T-helper 2 cell (primary cell): ENCODE results near the gene AK6.
A peak's percentile ranks its signal among the peaks of the same experiment; 100 is the strongest.
"Not testable (repeated sequence)": the region's sequence is repeated elsewhere in the genome, so short reads cannot be mapped to it uniquely, and the experiment has no call there.

Experiments used
- DNase-seq, 5 experiments: peaks; one replicate each; pipeline versions ENCODE4 v3.0.0 to v3.0.0-alpha.2; 2012 to 2022

Gene AK6

DNA sequence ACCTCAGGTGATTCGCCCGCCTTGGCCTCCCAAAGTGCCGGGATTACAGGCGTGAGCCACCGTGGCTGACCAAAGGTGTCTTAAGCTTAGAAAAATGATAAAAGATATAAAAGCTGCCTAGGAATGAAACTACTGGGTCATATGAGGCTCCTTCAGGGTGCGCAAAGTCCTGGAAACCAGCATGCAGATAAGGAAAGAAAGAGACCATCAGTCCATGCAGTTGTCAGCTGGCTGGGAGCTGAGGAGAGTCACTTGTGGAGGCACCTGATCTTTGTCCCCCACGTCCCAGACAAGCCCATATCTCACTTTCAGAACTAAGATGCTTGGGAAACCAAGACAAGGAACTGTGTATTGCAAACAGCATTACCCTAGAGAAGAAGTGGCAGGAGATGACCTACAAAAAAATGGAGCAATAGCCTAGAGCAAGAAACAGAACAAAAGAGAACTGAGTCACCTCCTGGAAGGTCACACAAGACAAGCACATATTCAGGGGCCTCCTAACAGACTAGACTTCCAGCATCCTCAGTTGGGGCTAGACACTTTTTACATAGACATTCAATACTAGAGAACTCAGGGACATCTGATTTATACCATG is 33.9 kb downstream of the AK6 start:
- no peak for DNase-seq

DNA sequence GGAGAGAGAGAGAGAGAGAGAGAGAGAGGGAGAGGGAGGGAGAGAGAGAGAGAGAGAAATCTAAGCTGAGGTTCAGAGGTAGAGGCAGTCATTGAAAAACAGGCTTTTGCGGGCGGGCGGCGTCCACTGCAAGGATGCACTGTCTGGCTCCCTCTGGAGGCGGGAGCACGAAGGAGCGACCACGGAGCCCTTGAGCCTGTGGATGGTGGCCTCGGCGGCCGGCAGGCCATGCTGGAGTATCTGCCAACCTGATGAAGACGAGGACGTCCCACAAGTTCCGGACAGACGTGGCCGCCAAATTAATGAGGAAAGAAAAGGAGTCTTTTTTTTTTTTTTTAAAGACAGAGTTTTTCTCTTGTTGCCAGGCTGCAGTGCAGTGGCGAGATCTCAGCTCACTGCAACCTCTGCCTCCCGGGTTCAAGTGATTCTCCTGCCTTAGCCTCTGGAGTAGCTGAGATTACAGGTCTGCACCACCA is 34.5 kb downstream of the AK6 start:
- peak; percentile 36 to 82 (median 59) for DNase-seq

DNA sequence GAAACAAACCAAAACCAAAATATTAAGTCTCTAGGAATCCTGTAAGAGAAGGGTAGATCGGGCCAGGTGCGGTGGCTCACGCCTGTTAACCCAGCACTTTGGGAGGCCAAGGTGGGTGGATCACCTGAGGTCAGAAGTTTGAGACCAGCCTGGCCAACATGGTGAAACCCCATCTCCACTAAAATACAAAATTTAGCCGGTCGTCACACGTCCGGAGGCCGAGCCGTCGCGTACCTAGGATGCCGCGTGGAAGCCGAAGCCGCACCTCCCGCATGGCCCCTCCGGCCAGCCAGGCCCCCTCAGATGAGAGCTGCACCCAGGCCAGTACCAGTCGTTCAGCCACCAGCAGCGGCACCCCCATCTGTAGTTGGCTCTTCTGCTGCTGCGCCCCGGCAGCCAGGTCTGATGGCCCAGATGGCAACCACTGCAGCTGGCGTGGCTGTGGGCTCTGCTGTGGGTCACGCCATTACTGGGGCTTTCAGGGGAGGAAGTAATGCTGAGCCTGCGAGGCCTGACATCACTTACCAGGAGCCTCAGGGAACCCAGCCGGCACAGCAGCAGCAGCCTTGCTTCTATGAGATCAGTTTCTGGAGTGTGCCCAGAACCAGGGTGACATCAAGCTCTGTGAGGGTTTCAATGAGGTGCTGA is 35.5 kb downstream of the AK6 start:
- not testable (repeated sequence) for DNase-seq

DNA sequence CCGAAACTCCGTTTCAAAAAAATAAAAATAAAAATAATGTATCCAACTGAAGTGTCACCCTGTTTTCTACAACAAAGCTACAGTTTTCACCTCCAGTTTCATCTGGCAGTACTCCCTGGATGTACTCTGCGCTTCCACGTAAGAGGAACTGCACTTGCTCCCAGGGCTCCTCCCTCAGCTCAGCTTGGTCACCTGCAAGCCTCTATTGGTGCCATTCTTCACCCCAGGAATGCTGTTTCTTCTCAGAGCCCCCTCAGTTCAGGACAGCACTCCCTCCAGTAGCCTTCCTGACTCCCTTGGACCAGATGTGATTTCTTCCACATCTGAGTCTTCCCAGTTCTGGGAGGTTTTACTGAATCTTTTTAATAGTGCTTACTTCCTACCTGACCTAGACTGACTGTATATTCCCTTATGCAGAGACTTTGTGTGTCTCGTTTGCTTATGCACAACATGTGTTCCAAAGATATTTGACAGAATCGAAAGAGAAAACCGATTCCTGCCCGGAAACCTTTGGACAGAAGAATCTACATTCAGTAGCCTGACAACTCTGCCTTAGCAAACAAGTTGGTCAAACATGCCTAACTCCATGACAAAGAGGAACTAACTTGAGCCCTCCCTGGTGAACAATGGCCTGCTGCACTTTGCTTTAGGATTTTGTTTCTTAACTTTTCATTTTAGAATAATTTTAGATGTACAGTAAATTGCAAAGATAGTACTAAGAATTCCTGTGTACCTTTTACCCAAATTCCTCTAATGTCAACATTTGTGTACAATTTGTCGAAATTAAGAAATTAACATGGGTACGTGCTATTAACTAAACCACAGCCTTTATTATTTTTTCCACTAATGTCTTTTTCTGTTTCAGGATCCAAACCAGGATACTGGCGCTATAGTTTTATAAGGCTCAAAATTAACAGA is 37.5 kb downstream of the AK6 start:
- DNase-seq: no peak

DNA sequence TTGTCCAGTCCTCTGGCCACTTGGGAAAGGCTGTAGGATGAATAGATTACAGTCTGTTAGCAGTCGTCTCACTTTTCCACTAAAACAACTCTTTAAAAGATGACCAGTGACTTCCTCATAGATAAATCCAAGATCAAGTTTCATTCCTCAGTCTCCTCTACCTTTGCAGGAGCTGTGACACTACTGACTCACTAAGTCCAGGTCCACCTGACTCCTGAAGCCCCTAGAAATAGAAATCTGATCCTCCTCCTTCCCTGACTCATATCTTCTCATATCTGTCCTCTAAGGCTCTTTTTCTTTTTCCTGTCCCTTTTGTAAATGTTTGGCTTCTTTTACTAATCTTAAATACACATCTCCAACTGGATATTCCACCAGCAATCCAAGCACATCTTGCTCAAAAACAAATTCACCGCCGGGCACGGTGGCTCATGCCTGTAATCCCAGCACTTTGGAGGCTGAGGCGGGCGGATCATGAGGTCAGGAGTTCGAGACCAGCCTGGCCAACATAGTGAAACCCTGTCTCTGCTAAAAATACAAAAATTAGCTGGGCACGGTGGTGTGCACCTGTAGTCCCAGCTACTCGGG is 39.3 kb downstream of the AK6 start:
- DNase-seq: no peak

DNA sequence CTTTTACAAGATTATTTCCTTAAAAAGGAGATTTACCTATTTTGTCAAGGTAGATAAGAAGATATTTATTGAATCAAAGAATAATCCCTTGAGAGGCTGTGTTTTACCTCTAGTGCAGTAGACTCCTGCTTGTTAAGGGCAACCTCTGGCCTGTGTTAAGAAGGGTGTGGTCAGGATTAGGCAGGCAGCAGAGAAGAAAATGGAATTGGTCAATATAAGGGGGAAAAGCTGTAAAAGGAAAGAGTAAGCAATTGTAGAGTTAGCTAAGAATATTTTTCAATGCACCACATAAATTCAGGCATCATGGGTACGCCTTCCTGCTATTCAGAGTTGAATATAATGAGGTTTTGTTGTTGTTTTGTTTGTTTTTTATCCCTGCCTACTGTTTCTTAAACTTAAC is 43.0 kb downstream of the AK6 start:
- no peak for DNase-seq

DNA sequence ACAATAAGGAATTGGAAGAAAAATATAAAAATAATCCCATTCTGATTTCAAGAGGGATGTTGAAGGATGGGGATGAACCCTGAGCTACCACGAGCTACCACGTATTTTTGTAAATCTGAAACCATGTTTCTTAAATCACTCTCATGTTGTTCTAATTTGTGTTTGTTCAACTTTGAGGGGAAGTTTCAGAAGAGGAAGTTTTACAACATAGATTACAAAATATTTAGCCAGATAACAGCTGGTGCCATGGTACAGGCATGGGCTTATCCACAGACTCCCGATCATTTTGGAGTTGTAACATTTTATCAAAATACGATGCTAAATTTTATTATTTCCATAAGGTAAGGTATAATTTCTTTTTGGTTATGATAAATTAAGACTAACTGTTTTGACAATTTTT is 51.9 kb downstream of the AK6 start:
- DNase-seq: no peak

DNA sequence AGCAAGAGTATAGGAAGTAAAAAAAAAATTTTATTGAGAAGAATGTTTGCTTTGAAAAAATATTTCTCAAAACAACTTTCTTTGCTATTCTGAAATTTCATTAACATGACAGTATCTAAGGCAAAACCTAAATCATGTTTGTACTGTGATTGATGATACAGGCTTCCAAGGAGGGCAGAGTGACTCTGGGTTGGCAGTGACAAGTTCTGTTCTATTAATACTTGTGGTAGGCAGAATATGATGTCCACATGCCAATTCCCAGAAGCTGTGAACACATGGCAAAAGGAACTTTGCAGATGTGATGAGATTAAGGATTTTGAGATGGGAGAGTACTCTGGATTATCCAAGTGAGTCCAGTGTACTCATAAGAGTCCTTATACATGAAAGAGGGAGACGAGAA is 53.3 kb downstream of the AK6 start:
- no peak for DNase-seq

DNA sequence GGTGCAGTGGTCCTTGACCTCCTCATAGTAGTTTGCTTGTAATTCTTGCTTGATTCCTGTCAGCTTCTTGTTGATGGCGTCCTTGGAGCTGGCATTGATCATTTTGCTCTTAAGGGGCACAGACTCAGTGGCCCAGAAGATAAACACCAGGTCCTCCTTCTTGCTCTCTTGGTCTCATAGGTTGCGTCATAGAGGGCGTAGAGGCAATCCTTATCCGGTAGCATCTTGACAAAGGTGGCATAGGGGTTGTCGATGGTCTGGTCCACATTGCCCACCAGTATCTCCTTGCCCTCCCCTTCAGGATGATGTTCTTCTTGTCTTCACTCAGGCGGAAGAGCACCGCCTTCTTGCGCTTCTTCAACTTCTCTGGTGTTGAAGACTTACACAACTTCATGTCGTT is 55.9 kb downstream of the AK6 start:
- no peak for DNase-seq

DNA sequence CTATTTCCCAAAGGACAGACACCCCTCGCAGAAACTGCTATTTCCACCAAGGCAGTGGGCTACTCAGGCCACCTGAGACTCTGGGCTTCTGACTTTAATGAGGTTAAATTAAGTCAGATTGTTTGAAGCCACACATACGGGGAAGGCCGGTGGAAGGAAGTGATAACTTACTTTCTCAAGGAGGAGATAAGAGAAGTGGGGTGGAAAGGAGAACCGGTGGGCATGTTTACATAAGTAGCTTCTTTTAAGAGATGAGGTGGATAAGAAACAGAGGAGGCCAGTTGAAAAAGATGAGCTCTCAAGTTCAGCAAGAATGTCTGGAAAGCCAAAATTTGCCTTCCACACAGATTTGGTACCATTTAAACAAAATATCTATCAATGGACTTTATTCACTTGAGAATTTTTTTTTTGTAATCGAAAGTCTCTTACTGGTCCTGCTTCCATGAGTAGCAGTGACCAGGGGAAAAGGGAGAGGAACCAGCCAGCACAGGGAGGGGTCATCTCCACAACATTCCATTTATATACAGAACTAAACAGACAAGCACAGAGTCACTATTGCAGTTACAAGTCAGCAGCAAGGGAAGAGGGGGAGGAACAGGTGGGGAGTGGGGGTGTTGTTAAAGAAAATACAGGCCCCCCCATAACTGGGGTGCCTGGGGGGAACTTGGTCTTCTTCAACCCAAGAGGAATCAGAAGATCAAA is 56.7 kb downstream of the AK6 start:
- DNase-seq: no peak

DNA sequence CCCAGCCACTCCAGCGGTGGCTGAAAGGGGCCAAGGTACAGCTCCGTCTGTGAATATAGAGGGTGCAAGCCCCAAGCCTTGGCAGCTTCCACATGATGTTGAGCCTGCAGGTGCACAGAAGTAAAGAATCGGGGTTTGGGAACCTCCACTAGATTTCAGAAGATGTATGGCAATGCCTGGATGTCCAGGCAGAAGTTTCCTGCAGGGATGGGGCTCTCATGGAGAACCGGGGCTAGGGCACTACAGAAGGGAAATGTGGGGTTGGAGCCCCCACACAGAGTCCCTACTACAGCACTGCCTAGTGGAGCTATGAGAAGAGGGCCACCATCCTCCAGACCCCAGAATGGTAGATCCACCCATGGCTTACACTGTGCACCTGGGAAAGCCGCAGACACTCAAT is 59.9 kb downstream of the AK6 start:
- DNase-seq: no peak

DNA sequence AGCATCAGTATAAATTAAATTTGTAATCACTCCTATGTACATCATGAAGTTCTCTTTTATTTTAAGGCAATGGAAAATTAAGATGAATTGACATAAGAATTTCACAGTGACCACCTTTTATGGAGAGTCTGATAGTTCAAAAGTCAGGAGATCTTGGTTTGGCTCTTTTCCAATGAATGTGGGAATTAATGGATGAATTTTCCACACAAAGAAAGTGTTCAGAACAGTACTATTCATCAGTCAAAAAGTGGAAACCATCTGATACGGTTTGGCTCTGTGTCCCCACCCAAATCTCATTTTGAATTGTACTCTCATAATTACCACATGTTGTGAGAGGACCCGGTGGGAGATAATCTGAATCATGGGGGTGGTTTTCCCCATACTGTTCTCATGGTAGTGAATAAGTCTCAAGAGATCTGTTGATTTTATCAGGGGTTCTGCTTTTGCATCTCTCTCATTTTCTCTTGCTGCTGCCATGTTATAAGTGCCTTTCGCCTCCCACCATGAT is 61.2 kb downstream of the AK6 start:
- no peak for DNase-seq

DNA sequence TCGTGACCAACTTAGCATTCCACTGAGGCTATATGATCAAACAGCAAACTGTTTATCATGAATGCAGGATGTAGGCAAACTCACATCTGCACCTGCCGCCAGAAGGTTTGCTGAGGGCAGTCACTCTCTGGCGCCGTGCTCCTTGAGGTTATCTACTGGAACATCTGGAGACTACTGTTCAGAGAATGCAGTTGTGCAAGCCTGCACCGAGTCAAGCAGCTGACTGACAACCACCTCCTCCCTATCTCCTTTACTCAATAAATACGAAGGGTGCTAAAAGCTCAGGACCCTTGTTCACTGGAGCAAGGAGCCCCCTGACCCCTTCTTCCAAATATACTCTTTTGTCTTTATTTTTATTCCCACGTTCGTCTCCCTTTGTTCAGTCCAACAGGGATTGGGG is 63.8 kb downstream of the AK6 start:
- no peak for DNase-seq
